HG02884 (cell line): Measurements from ENCODE around the gene FGF9.

Experiments
- ATAC-seq: cut with Tn5 transposase; IDR thresholded peaks from one replicate; pipeline ENCODE4 v1.9.1; 2021; ENCODE audit warnings: mild to moderate bottlenecking, moderate library complexity; ENCODE audit not compliant: unreplicated experiment

The FGF9 gene

DNA sequence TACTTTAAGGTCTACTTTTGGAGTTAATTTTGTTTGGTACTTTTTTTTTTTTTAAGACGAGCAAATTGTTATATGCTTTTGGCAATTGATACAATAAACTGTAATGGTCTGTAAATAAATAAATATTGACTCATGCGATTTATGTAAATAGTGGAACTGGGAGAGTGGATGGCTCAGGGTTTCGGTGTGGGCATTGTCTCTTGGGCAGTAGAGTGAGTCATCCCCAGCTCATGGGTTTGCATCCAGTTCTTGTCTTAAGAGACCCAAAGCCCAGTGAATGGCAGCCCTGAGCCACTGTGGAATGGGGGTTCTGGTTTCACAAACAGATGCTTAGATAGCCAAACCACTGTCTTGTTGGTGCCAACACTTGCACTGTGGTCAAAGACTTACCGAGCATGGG, 33.0 kb downstream of the FGF9 start:
- no peak for ATAC-seq

DNA sequence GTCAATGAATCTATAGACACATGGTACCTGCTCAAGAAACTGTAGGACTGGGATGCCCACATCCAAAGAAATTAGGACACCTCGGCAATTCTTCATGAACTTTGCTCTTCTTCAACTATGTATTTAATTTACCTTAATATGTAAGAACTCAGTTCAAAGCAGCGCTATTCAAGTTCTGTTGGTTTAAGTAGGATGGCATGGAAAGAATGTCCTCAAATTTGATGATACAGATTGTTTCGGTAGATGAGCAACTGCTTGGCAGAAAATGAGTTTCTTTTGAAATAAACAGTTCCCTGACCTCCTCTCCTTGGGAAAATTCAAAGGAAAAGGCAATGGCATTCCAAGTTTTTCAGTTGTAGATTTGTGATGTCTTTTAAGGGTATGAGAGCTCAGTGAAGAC, 36.7 kb downstream of the FGF9 start:
- no peak for ATAC-seq

DNA sequence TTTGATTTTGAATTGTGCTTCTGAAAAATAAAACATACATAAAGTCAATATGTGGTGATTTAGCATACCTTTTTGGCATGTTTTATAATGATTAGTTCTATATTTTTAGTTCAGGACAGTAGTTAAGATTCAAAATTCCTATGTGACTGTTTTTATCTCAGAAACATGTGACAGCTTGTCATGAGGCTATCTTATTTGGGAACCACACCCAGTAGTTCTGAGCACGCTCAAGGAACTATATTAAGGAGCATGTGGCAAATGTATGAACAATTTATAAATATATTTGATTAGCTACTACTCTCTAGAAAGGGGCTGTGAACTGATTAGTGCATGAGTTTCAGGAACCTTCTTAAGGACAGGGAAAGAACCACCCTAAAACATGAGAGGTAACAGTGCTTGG, 38.8 kb downstream of the FGF9 start:
- ATAC-seq, result no peak

DNA sequence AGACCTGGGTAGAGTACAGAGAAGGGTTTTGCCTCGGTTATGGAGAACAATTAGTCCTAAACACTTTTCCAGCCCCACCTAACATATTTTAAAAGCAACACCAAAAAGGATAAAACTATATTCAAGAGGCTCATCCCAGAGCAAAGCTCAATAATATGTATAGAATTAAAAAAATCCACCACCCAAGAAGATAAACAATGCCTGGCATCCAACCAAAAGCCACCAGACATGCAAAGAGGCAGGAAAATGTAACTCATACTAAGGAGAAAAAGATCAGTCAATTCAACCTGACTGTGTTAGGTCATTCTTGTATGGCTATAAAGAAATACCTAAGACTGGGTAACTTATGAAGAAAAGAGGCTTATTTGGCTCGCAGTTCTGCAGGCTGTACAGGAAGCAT, 39.3 kb downstream of the FGF9 start:
- ATAC-seq, result no peak

DNA sequence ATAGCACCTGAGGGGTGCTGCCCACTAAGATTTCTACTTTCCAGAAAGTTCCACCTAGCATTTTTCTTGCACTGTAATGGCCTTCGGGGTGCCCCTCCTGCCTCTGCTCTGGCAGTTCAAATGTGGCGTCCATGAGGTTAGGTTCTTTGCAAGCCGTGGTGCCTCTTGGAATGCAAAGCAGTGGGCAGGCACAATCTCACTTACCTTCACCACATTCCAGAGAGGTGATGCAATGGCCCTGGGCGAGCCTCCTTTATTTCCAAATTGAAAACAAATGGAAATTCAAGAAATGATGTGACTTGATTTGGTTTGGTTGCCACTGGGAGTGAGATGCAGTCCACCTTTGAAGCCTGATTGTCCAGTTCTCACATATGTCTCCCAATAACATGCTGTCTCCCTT, 46.9 kb downstream of the FGF9 start:
- ATAC-seq, result no peak

DNA sequence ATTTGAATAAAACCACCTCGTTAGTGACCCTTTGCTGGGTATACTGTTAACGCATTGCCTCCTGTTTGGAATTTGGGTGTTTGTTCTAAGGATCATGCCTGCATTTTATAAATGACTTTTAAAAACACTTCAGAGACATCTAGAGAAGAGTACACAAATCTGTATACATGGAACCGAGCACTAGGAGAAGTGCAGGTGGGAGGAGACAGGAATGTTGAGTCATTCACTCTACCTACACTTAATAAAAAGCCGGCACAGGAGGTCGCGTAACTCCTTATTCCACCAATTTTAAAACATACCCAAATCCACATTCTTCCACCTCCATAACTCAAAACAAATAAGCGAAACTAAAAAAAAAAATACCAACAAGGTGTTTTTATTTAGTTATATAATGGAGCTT, 48.6 kb downstream of the FGF9 start:
- no peak for ATAC-seq

DNA sequence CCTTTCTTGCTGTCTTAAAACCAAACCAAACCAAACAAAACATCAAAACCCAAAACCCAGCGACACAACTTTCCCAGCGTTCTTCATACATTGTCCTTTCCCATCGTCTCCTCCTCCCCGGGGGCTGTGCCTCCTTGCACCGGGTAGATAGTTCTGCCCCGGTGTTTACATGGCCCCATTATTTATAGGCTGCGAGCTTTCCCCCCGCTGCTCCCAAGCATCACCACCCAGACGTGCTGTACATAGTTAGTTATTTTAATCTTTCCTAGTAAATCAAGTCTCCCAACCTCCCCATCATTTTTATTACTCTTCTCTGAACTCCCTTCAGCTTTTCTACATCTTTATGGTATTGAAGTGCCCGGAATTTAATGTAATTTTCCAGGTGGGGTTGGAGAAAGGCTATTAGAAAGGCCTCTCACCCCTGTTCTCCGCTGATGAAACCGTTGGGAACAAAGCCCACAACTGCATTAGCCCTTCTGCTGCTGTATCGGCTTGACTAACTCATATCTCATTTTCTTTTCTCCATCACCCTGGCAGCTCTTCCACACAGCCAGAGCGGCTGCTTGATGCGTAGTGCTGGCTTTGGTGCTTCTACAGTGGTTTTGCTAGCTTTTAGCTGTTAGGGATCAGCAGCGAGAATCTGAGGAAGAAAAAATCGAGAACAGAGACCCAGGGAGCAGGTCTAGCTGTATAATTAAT, 53.1 kb downstream of the FGF9 start:
- ATAC-seq, result no peak

DNA sequence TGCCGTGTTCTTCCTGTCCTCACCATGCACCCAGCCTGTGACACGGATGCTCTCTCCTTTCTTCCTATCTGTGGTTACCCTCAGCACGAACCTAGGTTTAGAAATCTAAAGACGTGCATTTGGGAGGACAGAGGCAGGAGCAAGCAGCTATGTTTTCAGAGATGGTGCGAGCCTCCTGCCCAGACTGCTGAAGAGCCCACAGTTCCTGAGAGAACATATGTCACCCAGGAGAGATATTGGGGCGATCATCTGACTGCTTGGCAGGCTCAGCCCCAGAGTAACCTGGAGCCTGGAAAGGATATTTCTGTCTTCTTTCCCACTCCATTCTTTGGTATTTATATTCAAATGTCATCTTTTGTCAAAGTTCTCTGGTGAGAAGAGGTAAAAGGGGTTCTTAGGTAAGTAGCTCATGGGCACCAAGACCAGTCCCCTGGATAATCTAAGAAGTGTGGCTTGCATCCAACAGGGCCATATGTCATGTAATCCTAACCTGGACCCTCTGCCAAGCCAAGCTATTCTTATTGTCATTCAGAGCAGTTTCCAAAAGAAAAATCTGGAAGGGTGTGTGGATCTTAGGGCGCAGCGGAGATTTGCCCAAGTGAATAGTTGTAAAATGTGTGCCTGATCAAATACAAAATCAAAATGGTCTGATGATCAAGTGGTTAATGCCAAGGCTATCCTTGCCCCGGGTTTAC, 59.5 kb downstream of the FGF9 start:
- ATAC-seq, result no peak

DNA sequence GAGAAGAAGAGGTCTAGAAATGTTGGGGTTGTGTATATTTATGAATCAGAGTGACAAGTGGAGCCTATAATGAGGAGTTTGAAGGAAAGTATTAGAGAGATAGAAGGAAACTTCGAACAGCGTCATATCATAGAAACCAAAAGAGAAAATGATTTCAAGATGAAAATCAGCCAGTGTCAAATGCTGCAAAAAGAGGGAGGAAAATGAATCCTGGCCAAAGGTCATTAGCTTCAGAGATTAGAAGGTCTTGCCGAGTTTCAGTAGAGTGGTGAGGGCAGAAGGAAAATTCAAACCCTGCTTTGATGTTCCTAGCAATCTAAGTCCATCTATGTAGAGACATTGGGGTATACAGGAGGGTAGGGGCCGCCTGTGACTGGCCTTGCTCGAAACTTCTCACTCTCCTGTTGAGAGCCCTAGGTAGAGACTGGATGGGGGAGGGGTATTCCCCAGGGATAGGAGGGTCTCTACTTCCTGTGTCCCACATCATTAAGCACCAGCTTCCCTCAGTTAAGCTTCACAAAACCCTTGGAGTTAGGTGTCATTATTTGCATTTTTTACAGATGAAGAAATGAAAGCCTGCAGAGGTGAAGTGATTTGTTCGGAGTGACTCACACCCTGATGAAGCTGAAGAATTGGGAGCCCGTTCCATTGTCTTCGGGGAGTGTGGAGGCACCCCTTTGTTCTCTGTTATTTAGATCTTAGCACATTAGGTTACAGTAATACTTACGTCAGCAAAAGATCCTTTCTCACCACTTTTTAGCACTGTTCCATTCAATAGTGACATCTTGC, 62.8 kb downstream of the FGF9 start:
- ATAC-seq, result no peak

DNA sequence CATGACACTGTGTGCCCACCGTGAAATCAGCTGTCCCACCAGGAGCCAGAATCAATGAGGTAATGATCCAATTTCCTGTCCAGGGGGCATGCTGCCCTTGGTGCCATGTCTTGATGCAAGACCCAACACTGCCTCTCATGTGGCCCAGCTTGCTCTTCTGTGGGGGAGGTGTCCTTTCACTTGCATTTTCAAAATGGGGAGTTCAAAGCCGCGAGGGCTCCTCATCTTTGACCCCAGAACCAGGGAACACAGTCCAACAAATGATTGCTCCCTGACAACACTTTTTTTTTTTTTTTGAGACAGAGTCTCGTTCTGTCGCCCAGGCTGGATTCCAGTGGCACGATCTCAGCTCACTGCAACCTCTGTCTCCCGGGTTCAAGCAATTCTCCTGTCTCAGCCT, 64.1 kb downstream of the FGF9 start:
- no peak for ATAC-seq

DNA sequence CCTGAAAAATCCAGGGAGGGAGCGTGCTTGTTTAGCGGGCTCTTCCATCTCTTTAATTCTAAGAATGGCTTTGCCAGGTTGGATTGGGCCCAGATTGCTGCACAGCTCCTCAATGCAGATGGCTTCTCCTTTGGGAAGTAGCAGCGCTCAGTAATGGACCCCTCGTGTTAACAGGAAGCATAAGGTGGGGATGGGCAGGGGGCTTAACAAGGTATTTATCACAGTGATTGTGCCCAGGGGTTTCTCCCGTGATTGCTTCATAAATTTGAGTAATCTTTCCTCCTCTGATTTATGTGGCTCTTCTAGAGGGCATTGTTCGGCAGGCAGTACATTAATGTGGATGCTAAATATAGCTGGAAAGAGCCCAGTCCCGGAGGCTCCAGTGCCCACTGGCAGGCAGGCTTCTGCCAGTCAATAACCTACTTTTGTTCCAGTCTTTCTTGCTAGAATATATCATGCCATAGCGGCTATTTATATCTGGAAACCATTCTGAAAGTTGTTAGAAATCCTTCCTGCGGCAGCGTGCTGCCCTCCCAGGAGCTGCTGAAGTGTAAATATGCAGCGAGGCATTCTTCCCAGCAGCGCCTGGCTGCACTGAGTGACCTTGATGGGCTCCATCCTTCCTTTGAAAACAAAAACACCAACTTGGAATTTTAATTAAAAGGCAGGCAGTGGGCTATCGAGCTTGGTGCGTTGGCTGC, 65.0 kb downstream of the FGF9 start:
- no peak for ATAC-seq

DNA sequence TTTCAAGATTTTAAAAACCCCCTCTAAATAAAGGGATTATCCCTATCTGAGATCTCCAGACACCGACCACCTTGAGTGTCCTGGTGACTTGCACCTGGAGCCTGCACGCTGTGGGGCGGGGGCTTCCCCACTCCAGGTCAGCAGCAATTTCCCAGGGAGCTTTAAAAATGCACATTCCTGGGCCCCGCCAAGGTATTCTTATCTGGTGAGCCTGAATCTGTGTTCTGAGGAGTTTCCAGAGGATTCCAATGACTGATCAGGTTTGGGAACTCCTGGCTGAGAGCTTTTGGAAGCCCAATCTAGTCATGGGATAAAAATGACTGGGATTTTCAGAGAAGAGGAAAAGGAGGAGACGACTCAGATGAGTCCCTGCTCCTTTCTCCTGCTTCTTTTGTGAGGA, 66.1 kb downstream of the FGF9 start:
- ATAC-seq, result no peak

DNA sequence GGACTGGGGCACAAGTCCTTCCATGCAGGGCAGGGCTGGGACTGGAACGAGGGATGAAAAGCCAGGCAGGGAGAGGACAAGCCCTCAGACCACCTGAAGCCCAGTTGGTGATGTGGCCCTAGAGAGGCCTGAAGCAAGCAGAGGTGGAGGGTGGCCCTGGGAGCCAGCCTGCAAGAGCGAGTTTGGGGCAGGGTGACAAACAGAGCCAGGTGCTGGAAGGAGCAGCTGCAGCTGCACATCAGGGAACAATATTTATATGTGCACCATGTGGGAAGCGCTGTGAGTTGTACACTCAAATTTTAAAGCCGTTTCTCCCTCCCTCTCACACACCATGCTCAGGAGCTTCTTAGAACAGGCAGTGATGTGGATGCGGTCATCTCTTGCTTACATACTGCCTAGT, 67.8 kb downstream of the FGF9 start:
- ATAC-seq, result no peak

DNA sequence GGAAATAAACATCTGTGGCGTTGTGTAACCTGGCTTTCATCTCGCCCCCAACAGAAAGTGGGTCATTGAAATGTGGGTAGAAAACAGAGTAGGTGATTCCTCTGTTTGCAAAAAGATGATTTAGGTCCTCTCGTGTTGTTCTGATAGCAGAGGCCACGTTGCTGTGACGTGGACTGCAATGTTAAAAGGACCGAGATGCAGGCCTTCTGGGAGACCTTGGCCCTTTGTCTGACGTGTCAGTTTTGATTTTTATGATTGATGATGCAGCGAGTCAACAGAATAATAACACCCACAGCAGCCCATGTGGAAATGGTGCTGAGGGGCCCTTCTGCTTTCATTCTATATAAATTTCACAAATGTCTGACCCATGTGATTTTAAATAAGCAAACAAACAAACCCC, 68.9 kb downstream of the FGF9 start:
- ATAC-seq, result no peak

DNA sequence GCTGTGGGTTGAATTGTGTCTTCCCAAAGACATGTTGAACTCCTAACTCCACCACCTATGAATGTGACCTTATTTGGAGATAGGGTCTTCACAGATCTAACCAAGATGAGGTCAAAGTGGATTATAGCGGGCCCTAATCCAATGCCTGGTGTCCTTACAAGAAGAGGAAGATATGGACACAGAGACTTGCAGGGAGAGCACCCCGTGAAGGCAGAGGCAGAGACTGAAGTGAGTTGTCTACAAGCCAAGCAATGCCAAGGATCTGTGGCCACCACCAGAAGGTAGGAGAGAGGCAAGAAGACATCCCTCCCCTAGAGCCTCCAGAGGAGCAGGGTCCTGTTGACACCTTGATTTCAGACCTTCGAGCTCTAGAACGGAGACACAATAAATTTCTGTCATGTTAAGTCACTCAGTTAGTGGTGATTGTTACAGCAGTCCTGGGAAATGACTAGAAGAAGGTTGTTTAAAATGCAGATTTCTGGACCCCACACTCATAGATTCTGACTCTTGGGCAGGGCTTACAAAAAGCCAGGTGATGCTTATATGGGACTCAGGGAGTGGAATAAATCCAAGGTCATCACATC, 70.6 kb downstream of the FGF9 start:
- ATAC-seq, result no peak

DNA sequence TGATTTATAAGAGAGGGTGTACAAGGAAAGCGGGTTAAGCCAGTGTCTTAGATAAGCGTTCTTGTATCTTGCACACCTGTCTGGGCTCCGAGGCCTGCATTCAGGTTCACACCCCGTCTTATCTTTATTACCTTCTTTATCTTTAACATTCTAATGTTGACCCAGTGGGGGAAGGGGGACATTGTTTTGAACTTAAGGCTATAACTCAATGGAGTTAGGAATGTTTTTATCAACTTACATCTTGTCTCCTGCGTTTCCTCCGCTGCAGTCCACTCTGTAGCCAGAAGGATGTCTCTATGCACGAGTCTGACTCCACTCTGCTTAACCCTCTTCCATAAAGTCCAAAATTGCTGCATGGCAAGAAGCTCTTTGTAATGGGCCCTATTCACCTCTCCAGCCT, 71.2 kb downstream of the FGF9 start:
- ATAC-seq, result no peak

DNA sequence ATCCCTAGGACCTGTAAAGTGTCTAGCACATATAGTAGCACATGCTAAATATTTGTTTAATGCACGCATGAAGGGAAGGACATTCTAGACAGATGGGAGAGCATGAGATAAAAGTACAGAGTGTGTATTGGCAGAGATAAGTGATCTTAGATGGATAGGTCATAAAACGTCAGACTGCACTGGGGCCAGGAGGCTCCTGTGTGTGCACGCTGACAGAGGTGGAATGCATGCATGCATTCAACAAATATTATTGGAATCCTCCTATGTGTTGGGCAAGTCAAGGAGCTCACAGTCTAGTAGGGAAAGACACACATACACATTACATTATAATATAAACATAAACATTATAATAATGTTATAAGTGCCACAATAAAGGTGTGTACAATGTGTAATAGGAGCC, 73.3 kb downstream of the FGF9 start:
- no peak for ATAC-seq

DNA sequence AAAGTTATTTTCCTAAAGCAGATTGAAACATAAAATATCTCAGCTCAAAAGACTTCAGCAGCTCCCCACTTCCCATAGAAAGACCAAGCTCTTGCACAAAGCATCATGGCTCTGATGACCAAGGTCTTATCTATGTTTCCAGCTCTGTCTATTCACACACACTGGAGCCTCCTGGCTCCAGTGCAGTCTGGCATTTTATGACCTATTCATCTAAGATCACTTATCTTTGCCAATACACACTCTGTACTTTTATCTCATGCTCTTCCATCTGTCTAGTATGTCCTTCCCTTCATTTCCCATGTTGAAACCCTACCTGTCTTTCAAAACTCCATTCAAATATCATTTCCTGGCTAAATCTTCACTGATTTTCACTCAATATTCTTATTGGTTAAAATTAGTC, 74.4 kb downstream of the FGF9 start:
- no peak for ATAC-seq

DNA sequence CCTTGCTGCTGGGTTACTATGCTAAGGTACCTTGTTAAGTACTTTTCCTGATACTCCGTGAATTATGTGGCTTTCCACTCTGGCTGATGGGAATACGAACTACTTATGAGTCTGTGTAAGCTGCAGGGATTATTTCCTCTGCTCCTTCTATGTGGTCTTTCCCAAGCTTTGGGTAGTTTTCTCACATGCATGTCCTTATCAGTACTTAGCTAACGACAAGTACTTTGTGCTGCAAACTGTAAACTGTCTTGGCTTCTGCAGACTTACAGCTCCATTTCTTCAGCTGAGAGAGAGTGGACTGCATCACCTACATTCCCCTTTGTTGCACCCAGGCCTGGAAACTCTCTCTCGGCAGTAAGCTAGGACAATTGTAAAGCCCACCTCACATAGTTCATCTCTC, 76.6 kb downstream of the FGF9 start:
- no peak for ATAC-seq

DNA sequence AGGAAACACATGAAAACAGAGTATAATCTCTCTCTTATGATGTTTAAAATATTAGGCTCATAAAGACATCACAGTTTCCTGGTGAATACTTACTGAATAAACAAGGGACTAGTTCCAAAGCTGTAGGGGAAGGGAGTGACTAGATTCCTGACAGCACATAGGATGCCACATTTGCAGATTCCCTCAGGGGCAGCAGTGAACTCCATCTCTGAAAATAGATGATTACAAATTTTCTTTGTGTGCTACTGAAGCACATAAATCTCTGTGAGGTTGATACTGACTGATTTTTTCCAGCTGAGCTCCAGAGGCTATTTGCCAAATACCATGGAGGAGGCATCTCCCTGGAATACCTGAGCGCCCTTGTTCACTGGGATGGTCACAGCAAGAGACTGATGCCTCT, 77.3 kb downstream of the FGF9 start:
- ATAC-seq, result no peak

DNA sequence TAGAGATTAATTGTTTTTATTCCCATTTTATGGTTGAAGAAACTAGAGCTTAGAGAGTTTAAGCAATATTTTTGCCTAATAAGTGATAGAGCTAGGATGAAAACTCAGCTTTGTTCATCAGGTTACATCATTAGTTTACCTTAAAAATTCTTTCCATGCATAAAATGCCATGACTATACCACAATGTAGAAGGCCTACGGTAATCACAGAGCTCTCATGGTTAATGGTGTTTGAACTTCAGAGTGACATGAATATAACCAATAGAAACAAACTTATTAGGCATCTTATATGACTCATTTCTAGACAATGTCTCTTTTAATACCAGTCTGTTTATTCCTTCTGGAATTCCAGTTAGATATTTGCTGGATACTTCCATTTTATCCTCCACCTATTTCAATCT, 78.5 kb downstream of the FGF9 start:
- ATAC-seq, result no peak
